Body of pancreas (tissue), 4 donors: Measurements from ENCODE around the gene TBC1D12. TPM values are rescaled to one million over a fixed set of nuclear protein-coding genes. Genes with fewer than 3 reads are reported as not detected.

ENCODE experiments used
- ATAC-seq: fragments of 150-250 bp; one replicate; pipeline ENCODE4 v1.9.1; 2016
- DNase-seq, 4 donors: peaks; one replicate each; pipeline ENCODE4 v3.0.0-alpha.2; 2019
- H3K27ac ChIP-seq, 4 donors: fragments of 200-600 bp; sonication (generic); 1 replicate in 3 of 4; 2 replicates in 1 of 4; pipeline versions ENCODE4 v1.5.1 to v1.6.1; 2016 to 2019; ENCODE audit warnings: mild to moderate bottlenecking in 1 of 4, mixed read lengths in 1 of 4, moderate library complexity in 1 of 4
- H3K27me3 ChIP-seq, 2 donors: fragments of 200-600 bp; sonication (generic); one replicate each; pipeline ENCODE4 v1.6.0; 2016; ENCODE audit warnings: mild to moderate bottlenecking in 1 of 2
- H3K36me3 ChIP-seq, 2 donors: fragments of 200-600 bp; sonication (generic); replicated peaks in 1 of 2; 2 replicates each; pipeline ENCODE4 v1.5.1; 2016; ENCODE audit warnings: low read depth in 2 of 2; ENCODE audit not compliant: insufficient read depth in 1 of 2
- H3K4me1 ChIP-seq: fragments of 200-600 bp; sonication (generic); one replicate; pipeline ENCODE4 v1.6.0; 2016
- H3K4me3 ChIP-seq, 2 donors: fragments of 200-600 bp; sonication (generic); 1 replicate in 1 of 2; 2 replicates in 1 of 2; pipeline ENCODE4 v1.5.1; 2016 to 2019
- H3K9me3 ChIP-seq, 3 donors: fragments of 200-600 bp; sonication (generic); 1 replicate in 2 of 3; 2 replicates in 1 of 3; pipeline ENCODE4 v1.5.1; 2016
- POLR2A ChIP-seq, 3 donors: fragments of 450-650 bp; IDR thresholded peaks; one replicate each; pipeline ENCODE4 v1.6.1; 2016; ENCODE audit warnings: antibody characterized with exemption in 3 of 3, mild to moderate bottlenecking in 2 of 3
- intact Hi-C: fragments of 100-400 bp; cut with DNase I; formaldehyde crosslinking; loops from one replicate; pipeline ENCODE4 v1.15.1; 2023
- total RNA-seq, 2 donors: library from RNA; depleted of rRNA; stranded (reverse); fragments of >200 nt; gene quantifications; one replicate each; pipeline ENCODE4 v1.1.0, GENCODE V29; 2016
- TF ChIP-seq, protein P1 (sequence below), 7 experiments: fragments of 450-650 bp in 4 of 7; fragments of 200-600 bp in 3 of 7; sonication (generic) in 3 of 7; IDR thresholded peaks; one replicate each; pipeline ENCODE4 v1.5.1; 2016 to 2019; ENCODE audit warnings: antibody characterized with exemption in 7 of 7

The TBC1D12 gene
- total RNA-seq, 2 donors from 2014 or later = 11.9 to 17.5 TPM

DNA sequence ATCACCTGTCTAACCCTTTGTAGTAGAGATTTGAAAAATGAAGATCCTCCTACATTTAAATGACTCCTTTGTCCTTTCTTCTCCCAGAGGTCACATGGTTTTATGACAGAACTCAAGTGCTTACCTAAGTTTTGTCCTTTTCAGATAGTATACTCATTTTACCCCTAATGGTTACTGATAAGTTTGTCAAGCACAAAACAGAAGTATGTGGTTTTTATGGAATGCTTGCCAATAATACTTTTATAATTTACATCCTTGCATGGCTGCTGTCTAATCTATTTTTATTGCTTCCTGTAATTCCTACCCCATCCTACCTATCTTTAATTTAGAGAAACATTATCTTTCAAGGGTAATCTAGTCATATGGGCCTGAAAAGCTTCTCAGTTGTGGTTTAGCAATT is 180.8 kb downstream of the TBC1D12 start:
- intact Hi-C loops = no loop called here
- no peak overlapping the region for H3K27ac ChIP-seq

More for the DNA sequence above, 180.8 kb downstream of the TBC1D12 start:
- H3K4me1 ChIP-seq = peaks cover 11% of the 10 kb centered on the region
- no peaks in the 10 kb centered on the region for H3K27me3 ChIP-seq
- DNase-seq = no peak
- H3K36me3 ChIP-seq = no peaks in the 10 kb centered on the region
- no peaks in the 10 kb centered on the region for H3K9me3 ChIP-seq
- no peak overlapping the region for H3K4me3 ChIP-seq
- ATAC-seq = no peak
- TF ChIP-seq, protein P1, sequence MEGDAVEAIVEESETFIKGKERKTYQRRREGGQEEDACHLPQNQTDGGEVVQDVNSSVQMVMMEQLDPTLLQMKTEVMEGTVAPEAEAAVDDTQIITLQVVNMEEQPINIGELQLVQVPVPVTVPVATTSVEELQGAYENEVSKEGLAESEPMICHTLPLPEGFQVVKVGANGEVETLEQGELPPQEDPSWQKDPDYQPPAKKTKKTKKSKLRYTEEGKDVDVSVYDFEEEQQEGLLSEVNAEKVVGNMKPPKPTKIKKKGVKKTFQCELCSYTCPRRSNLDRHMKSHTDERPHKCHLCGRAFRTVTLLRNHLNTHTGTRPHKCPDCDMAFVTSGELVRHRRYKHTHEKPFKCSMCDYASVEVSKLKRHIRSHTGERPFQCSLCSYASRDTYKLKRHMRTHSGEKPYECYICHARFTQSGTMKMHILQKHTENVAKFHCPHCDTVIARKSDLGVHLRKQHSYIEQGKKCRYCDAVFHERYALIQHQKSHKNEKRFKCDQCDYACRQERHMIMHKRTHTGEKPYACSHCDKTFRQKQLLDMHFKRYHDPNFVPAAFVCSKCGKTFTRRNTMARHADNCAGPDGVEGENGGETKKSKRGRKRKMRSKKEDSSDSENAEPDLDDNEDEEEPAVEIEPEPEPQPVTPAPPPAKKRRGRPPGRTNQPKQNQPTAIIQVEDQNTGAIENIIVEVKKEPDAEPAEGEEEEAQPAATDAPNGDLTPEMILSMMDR (IDR thresholded peaks at IDR 0.05) = no peak
- no peak for TF ChIP-seq POLR2A (IDR thresholded peaks at IDR 0.05)

Other genes with a start within 250 kb of the TBC1D12 start
- 10 to 100 TPM; 13.5 to 14.8 TPM for gene NOC3L, start 39.6 kb upstream of the TBC1D12 start, total RNA-seq
- 1 to 10 TPM; 3.0 to 3.9 TPM for gene HELLS, start 143.2 kb downstream of the TBC1D12 start, total RNA-seq